UCSD-AML1 (cell line): ENCODE data around the gene APOD.
"Not testable (repeated sequence)": the region's sequence is repeated elsewhere in the genome, so short reads cannot be mapped to it uniquely, and the experiment has no call there.

Source experiments
- DNase-seq: peaks from one replicate; lab custom pipeline; 2025; ENCODE audit not compliant: unreplicated experiment; lab: John Stamatoyannopoulos, UW

The APOD gene

GRCh38 chr3:195617784-195618659, 34.3 kb upstream of the APOD start:
- not testable (repeated sequence) for DNase-seq

DNA sequence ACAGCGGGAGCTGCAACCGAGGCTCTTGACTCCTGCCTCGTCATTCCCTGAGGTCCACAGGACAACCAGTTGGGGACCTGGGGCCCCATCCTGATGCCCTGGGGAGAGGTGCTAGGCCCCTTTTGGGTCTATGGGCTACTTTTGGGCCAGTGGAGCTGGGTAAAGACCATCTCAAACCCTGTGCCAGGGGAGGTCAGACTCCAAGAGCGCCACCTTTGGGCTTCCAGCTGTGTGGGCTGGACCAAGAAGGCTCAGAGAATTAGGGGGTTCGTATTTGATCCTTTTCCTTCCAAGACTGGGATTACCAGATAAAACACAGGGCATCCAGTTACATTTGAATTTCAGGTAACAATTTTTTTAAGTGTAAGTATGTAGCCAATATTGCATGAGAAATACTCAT, 33.4 kb upstream of the APOD start:
- DNase-seq = not testable (repeated sequence)

GRCh38 chr3:195616681-195617080, 32.9 kb upstream of the APOD start:
- no peak for DNase-seq

DNA sequence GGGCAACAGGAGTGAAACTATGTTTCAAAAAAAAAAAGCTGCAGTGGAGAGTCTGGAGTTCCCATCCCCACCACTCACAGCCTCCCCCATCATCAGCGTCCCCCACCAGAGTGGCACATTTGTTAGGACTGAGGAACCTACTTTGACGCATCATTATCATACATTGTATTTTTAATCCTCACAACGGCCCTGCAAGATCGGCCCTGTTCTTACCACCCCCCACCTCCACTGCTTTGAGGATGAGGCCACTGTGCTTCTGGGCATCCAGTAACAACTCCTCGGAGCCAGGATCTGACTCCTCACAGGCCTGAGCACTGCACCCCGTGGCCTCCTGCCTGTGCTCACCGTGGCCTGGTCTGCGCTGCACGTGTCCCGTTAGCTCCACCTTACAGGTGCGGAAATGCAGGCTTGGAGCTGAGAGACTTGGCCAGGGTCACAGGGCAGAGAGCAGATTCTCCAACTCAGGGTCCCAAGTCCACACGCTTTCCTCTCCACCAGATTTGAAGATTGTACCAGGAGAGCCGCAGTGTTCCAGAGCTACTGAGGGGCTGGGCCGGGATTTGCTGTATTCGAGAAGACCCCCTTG, 32.3 kb upstream of the APOD start:
- not testable (repeated sequence) for DNase-seq

GRCh38 chr3:195614672-195615504, 31.1 kb upstream of the APOD start:
- not testable (repeated sequence) for DNase-seq

DNA sequence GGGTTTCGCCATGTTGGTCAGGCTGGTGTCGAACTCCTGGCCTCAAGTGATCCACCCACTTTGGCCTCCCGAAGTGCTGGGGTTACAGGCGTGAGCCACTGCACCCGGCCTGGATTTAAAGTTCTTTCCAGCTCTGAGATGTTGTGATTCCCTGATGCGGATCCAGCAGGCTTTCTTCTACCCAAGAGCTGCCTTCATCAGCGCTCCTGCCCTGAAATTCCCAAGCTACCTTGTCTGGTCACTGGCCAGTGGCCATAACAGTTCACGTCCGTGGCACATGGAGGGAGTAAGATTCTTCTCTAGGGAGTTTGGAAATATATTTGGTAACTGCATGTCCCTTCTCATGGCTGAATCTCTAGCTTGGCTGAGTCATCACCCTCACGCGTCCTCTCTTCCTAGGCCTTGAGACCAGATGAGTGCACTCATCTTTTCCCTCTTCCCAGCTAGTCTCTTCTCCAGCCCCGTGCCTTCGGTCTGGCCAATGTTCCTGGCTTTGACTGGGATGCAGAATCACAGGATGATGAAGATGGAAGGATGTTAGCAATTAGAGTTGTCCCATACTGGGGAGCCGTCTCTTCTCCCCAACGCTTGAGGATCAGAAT, 29.8 kb upstream of the APOD start:
- DNase-seq = no peak

- no peak for DNase-seq
These were observed 28.5 kb upstream of the APOD start for GRCh38 chr3:195612075-195612800.

GRCh38 chr3:195609229-195609628, 25.5 kb upstream of the APOD start:
- no peak for DNase-seq

DNA sequence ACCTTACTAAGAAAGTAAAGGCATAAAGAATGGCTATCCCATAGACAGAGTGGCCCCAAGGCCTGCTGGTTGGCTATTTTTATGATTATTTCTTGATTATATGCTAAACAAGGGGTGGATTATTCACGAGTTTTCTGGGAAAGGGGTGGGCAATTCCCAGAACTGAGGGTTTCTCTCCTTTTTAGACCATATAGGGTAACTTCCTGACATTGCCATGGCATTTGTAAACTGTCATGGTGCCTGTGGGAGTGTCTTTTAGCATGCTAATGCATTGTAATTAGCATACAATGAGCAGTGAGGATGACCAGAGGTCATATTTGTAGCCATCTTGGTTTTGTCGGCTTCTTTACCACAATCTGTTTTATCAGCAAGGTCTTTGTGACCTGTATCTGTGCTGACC, 18.0 kb upstream of the APOD start:
- not testable (repeated sequence) for DNase-seq

GRCh38 chr3:195601382-195601781, 17.6 kb upstream of the APOD start:
- no peak for DNase-seq

DNA sequence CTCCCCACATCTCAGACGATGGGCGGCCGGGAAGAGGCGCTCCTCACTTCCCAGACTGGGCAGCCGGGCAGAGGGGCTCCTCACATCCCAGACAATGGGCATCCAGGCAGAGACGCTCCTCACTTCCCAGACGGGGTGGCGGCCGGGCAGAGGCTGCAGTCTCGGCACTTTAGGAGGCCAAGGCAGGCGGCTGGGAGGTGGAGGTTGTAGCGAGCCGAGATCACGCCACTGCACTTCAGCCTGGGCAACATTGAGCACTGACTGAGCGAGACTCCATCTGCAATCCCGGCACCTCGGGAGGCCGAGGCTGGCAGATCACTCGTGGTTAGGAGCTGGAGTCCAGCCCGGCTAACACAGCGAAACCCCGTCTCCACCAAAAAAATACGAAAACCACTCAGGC, 16.2 kb upstream of the APOD start:
- not testable (repeated sequence) for DNase-seq

DNA sequence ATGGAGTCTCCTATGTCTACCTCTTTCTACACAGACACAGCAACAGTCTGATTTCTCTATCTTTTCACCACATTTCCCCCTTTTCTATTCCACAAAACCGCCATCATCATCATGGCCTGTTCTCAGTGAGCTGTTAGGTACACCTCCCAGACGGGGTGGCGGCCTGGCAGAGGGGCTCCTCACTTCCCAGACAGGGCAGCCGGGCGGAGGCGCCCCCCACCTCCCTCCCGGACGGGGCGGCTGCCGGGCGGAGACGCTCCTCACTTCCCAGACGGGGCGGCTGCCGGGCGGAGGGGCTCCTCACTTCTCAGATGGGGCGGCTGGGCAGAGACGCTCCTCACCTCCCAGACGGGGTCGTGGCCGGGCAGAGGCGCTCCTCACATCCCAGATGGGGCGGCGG, 15.8 kb upstream of the APOD start:
- not testable (repeated sequence) for DNase-seq

GRCh38 chr3:195597848-195598247, 14.1 kb upstream of the APOD start:
- no peak for DNase-seq

- no peak for DNase-seq
These were observed 13.5 kb upstream of the APOD start for GRCh38 chr3:195597229-195597628.

GRCh38 chr3:195596765-195597171, 13.0 kb upstream of the APOD start:
- no peak for DNase-seq

DNA sequence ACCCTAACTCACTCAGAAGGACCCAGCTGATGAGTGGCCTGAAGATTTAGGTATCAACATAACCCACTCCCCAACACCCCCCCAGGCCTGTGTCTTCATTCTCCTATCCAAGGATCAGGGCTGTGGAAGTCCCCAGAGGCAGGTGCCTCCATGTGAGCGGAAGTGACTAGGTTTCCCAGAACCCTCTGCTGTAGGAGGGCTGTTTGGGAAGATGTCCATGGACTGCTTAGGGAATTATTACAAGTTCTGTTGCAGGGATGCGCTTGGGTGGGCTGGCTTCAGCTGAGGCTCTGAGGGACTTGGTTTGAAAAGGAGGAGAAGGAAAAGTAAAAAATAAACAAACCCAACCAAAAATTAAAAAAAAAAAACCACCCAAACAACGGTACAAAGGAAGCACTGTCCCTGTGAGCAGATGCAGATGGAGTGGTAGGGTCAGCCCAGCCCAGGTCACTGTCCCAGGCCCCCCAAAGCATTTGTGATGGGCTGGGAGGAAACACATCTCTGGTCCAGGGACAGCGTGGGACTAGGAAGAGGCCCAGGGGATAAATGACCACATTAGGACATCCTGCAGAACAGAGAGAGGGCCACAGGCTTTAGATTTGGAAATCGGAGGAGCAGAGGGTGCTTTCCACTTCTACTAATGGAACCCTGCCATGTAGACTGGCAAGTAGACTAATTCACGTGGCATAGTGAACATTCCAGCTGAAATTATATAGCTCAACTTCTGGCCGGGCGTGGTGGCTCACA, 12.2 kb upstream of the APOD start:
- DNase-seq = no peak

DNA sequence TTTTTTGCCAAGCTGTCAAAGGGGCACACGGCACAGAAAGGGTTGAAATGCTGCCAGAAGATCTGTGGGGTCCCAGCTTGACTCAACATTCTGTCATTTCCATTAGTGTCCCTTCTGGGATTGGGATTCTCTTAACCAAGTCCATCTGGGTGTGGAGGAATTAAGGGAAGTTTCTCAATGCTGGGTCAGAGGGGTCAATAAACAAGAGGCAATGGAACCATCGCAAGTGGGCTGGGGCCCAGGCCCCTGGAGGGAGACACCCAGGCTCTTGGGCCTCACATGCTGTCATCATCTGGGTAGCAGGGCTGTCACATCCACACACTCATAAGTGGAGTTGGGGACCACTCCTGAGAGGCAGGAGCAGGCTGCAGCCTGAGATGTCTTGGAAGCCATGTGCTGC, 8.1 kb upstream of the APOD start:
- no peak for DNase-seq

GRCh38 chr3:195591220-195591619, 7.5 kb upstream of the APOD start:
- DNase-seq = no peak

DNA sequence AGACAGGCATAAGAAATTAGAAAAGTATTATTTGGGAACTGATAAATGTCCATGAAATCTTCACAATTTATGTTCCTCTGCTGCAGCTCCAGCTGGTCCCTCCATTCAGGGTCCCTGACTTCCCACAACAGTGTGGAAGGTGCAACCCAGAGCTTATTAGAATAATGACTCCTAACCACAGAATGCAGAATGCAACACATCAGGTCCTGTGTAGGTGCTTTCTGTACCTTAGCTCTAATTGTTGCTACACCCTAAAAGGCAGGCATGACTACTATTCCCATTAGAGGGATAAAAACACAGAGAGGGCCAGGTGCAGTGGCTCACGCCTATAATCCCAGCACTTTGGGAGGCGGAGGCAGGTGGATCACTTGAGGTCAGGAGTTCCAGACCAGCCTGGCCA, 6.6 kb upstream of the APOD start:
- not testable (repeated sequence) for DNase-seq

DNA sequence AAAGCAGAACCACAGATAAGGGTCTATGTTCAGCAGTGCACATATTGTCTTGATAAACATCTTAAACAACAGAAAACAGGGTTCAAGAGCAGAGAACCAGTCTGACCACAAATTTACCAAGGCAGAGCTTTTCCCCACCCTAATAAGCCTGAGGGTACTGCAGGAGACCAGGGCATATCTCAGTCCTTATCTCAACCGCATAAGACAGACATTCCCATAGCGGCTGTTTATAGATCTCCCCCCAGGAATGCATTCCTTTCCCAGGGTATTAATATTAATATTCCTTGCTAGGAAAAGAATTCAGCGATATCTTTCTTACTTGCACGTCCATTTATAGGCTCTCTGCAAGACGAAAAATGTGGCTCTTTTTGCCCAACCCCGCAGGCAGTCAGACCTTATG, 6.1 kb upstream of the APOD start:
- DNase-seq = not testable (repeated sequence)
